BJ (cell line): ENCODE measurements around the gene HIPK2. TPM values are rescaled to one million over a fixed set of nuclear protein-coding genes. Genes with fewer than 3 reads are reported as not detected.

ENCODE experiments used
- CTCF ChIA-PET: fragments of 350-600 bp; formaldehyde crosslinking; extraction: SDS; loops from one replicate; lab custom pipeline; 2021; ENCODE audit warnings: antibody characterized with exemption, inconsistent platforms; lab: Yijun Ruan, JAX
- POLR2A ChIA-PET: fragments of 300-600 bp; sonication (Branson Sonifier 250); formaldehyde crosslinking; extraction: SDS; loops from one replicate; lab custom pipeline; 2021; ENCODE audit warnings: antibody characterized with exemption; lab: Charles Lee
- DNase-seq: peaks from one replicate; pipeline ENCODE4 v3.0.0-alpha.2; 2011; ENCODE audit warnings: low read depth
- H3K27me3 ChIP-seq: 2 replicates; pipeline ENCODE4 v1.6.0; 2011; ENCODE audit warnings: low read length; ENCODE audit not compliant: control insufficient read depth, insufficient read depth
- H3K36me3 ChIP-seq: 2 replicates; pipeline ENCODE4 v1.5.1; 2011; ENCODE audit warnings: low read length; ENCODE audit not compliant: control insufficient read depth, insufficient read depth
- H3K4me3 ChIP-seq: 2 replicates; pipeline ENCODE4 v1.5.1; 2011; ENCODE audit warnings: low read depth, mild to moderate bottlenecking, control low read depth, low read length
- polyA plus RNA-seq: library from polyadenylated mRNA; depleted of rRNA; stranded (reverse); fragments of >200 nt; gene quantifications from 2 replicates; pipeline ENCODE4 v1.2.3, GENCODE V29; 2011
- TF ChIP-seq, protein P1 (sequence below): IDR thresholded peaks from 2 replicates; pipeline ENCODE4 v1.5.1; 2011; ENCODE audit warnings: low read depth, mild to moderate bottlenecking, control low read depth, inconsistent platforms, low read length, moderate library complexity; ENCODE audit not compliant: insufficient read depth

HIPK2 gene
- polyA plus RNA-seq, 1 experiment, result 3.6 TPM

- ChIA-PET POLR2A (interaction anchor here (0.7 kb wide), 1 partner anchor 941 kb away, joined by 9 read pairs; no protein-coding TSS in a partner anchor), CTCF (interaction anchor here (0.7 kb wide), 1 partner anchor 64 kb away, joined by 3 read pairs; no protein-coding TSS in a partner anchor)
- no peaks in the 10 kb centered on the region for H3K27me3 ChIP-seq
- H3K4me3 ChIP-seq, result no peak overlapping the region
- DNase-seq, result no peak
- TF ChIP-seq, protein P1, sequence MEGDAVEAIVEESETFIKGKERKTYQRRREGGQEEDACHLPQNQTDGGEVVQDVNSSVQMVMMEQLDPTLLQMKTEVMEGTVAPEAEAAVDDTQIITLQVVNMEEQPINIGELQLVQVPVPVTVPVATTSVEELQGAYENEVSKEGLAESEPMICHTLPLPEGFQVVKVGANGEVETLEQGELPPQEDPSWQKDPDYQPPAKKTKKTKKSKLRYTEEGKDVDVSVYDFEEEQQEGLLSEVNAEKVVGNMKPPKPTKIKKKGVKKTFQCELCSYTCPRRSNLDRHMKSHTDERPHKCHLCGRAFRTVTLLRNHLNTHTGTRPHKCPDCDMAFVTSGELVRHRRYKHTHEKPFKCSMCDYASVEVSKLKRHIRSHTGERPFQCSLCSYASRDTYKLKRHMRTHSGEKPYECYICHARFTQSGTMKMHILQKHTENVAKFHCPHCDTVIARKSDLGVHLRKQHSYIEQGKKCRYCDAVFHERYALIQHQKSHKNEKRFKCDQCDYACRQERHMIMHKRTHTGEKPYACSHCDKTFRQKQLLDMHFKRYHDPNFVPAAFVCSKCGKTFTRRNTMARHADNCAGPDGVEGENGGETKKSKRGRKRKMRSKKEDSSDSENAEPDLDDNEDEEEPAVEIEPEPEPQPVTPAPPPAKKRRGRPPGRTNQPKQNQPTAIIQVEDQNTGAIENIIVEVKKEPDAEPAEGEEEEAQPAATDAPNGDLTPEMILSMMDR, result no peak
- H3K36me3 ChIP-seq, result no peaks in the 10 kb centered on the region
These were observed 211.7 kb downstream of the HIPK2 start for GRCh38 chr7:139566075-139566474.

GRCh38 chr7:139563856-139564255 is 213.9 kb downstream of the HIPK2 start:
- no peaks in the 10 kb centered on the region for H3K27me3 ChIP-seq
- ChIA-PET POLR2A (no interaction called here), CTCF (no interaction called here)
- DNase-seq, result no peak
- H3K4me3 ChIP-seq, result no peak overlapping the region
- TF ChIP-seq, protein P1, result no peak
- no peaks in the 10 kb centered on the region for H3K36me3 ChIP-seq

DNA sequence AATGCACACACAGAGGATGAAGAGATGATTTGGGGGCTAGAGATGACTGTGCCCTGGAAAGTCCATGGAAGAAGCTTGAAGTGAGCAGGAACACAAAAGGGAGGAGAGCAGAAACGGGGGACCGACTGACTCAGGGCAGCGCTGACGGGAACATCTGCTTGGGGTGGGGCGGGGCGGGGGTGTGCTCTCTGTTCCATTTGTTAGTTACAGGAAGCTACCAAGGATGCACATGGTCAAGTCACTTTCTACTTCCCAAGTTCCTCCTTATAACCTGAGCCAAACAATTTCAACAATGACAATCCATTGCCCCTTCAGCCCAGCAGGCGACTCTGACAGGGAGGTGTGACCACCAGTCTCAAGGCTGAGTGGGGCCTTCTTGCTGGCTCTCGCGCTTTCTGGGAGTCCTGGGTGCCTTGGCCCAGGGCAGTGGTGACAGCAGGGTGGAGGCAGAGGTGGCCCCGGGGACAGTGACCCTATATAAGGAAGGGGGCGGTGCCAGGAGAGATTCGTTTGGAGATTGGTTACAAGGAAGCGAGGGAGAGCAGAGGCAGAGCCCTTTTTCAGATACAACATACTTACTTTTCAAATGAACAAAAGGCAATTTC is 214.7 kb downstream of the HIPK2 start:
- ChIA-PET POLR2A (no interaction called here), CTCF (no interaction called here)
- TF ChIP-seq, protein P1, result no peak
- DNase-seq, result no peak
- Histone ChIP-seq H3K27me3 (no peaks in the 10 kb centered on the region), H3K36me3 (no peaks in the 10 kb centered on the region), H3K4me3 (no peak overlapping the region)

DNA sequence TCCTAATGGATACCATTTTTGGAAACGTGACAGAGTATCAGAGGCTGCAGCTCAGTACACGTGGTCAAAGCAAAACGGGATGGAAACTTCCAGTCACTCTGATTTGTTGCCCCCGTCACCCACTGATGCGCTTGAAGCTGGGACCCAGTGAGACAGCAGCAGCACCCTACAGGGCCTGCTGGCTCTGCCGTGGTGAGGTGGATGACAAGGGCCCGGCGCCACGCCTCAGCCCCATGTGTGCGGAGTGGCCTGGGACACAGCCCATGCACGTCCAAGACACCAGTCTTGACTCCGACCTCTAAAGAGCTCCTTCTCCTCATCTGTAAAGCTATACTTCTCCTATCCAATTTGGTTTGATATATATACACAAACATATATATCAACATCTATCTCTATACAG is 215.3 kb downstream of the HIPK2 start:
- TF ChIP-seq, protein P1, result no peak
- ChIA-PET CTCF (no interaction called here), POLR2A (no interaction called here)
- Histone ChIP-seq H3K36me3 (no peaks in the 10 kb centered on the region), H3K27me3 (no peaks in the 10 kb centered on the region), H3K4me3 (no peak overlapping the region)
- DNase-seq, result no peak

- H3K27me3 ChIP-seq, result no peaks in the 10 kb centered on the region
- no peak for DNase-seq
- H3K4me3 ChIP-seq, result no peak overlapping the region
- ChIA-PET POLR2A (no interaction called here), CTCF (no interaction called here)
- TF ChIP-seq, protein P1, result no peak
- H3K36me3 ChIP-seq, result no peaks in the 10 kb centered on the region
These were observed 217.1 kb downstream of the HIPK2 start for GRCh38 chr7:139560678-139561077.
